Muscle layer of colon (tissue), 2 donors: ENCODE data around the gene KCTD15.

Source experiments
- H3K27ac ChIP-seq: one replicate; pipeline ENCODE4 v1.7.0; 2013; ENCODE audit warnings: low read depth, mild to moderate bottlenecking, low read length, moderate library complexity
- H3K27me3 ChIP-seq, 2 donors: one replicate each; pipeline ENCODE4 v1.7.0; 2013; ENCODE audit warnings: low read length in 2 of 2, mild to moderate bottlenecking in 2 of 2; ENCODE audit not compliant: insufficient read depth in 2 of 2, control insufficient read depth in 1 of 2
- H3K36me3 ChIP-seq: one replicate; pipeline ENCODE4 v1.7.0; 2013; ENCODE audit warnings: mild to moderate bottlenecking, low read length; ENCODE audit not compliant: insufficient read depth
- H3K4me1 ChIP-seq: one replicate; pipeline ENCODE4 v1.7.0; 2013; ENCODE audit warnings: mild to moderate bottlenecking, low read length; ENCODE audit not compliant: insufficient read depth
- H3K4me3 ChIP-seq, 2 donors: one replicate each; pipeline ENCODE4 v1.7.0; 2013; ENCODE audit warnings: low read length in 2 of 2, low read depth in 1 of 2, mild to moderate bottlenecking in 1 of 2, moderate library complexity in 1 of 2
- H3K9ac ChIP-seq: one replicate; pipeline ENCODE4 v1.7.0; 2013; ENCODE audit warnings: low read length
- H3K9me3 ChIP-seq: one replicate; pipeline ENCODE4 v1.7.0; 2013; ENCODE audit warnings: mild to moderate bottlenecking, low read length
- donor health status: abdominal sarcoma.
- donor health status: Adenocarcinoma of cecum.

KCTD15 gene

DNA sequence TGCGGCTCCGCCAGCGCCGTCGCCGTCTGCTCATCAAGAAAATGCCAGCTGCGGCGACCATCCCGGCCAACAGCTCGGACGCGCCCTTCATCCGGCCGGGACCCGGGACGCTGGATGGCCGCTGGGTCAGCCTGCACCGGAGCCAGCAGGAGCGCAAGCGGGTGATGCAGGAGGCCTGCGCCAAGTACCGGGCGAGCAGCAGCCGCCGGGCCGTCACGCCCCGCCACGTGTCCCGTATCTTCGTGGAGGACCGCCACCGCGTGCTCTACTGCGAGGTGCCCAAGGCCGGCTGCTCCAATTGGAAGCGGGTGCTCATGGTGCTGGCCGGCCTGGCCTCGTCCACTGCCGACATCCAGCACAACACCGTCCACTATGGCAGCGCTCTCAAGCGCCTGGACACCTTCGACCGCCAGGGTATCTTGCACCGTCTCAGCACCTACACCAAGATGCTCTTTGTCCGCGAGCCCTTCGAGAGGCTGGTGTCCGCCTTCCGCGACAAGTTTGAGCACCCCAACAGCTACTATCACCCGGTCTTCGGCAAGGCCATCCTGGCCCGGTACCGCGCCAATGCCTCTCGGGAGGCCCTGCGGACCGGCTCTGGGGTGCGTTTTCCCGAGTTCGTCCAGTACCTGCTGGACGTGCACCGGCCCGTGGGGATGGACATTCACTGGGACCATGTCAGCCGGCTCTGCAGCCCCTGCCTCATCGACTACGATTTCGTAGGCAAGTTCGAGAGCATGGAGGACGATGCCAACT lies 24.4 kb upstream of the KCTD15 start:
- Histone ChIP-seq H3K27ac (no peak overlapping the region), H3K4me3 (no peak overlapping the region), H3K9me3 (no peaks in the 10 kb centered on the region), H3K27me3 (peaks cover 0 to 10% of the 10 kb centered on the region in 2 donors), H3K9ac (no peak overlapping the region), H3K36me3 (no peaks in the 10 kb centered on the region), H3K4me1 (no peaks in the 10 kb centered on the region)

DNA sequence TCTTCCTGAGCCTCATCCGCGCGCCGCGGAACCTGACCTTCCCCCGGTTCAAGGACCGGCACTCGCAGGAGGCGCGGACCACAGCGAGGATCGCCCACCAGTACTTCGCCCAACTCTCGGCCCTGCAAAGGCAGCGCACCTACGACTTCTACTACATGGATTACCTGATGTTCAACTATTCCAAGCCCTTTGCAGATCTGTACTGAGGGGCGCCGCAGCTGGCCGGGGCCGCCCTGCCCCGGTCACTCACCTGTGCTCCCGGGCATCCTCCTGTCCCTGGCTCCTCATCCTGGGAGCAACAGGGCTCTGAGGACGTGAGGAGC lies 23.9 kb upstream of the KCTD15 start:
- Histone ChIP-seq H3K4me1 (no peaks in the 10 kb centered on the region), H3K4me3 (no peak overlapping the region), H3K9ac (no peak overlapping the region), H3K27me3 (peaks cover 0 to 10% of the 10 kb centered on the region in 2 donors), H3K36me3 (no peaks in the 10 kb centered on the region), H3K9me3 (no peaks in the 10 kb centered on the region), H3K27ac (no peak overlapping the region)

DNA sequence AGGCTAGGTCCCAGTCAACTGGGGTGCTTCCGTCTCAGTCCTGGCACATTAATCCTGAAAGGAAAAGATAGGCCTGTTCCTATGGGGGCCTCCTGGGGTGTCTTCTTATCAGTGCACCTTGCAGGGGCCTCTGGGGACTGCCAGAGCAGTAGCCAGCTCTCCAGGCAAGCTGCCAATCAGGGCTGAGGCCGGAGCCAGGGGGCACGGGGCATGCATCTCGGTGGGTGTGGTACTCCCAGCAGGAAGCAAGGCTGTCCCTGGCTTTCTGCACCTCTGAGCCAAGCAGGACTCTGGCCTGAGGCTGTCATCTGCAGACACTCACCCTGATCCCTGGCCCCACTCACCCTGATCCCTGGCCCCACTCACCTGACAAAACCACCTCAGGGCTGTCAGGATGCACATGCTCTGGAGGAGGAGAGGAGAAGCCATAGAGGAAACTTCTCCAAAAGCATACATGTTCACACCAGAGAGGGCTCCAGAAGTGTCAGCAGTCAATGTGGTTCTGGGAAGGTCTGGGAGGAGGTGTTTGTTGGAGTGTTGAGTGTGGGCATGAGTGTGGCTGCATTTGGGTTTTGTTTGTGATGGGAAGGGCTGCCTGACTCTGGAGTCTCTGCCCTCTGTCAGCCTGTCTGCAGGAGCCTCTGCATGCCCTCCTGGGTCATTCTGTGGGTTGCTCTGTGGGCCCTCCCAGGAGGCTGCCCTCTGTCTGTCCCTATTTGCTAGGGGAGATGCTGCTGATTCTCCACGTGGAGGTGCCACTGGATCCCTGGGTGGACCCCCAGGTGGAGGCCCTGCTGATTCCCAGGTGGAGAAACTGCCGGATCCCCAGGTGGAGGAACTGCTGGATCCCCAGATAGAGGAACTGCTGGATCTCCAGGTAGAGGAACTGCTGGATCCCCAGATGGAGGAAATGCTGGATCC lies 22.7 kb upstream of the KCTD15 start:
- H3K9ac ChIP-seq = no peak overlapping the region
- no peaks in the 10 kb centered on the region for H3K9me3 ChIP-seq
- H3K36me3 ChIP-seq = no peaks in the 10 kb centered on the region
- no peak overlapping the region for H3K4me3 ChIP-seq
- H3K4me1 ChIP-seq = peaks cover 5% of the 10 kb centered on the region
- H3K27ac ChIP-seq = no peak overlapping the region
- H3K27me3 ChIP-seq = peaks cover 8 to 20% of the 10 kb centered on the region in 2 donors

DNA sequence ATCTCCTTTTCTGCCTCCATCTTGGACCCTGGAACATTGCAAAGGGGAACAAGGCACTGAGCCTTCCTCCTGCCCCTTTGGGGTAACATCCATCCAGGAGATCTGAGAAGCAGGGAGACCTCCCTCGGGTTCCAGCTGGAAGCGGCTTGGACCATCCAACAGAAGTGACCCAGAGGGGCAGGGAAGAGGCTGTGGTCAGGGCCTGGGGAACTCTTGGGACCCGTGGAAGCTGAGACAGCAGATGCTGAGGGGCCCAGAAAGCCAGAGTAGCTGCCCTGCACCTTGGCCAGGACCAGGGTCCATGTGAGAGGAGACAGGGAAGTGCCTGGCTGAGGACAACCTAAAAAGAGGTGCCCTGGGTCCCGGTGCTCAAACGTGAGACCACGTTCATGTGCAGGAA lies 21.9 kb upstream of the KCTD15 start:
- Histone ChIP-seq H3K9ac (no peak overlapping the region), H3K36me3 (no peaks in the 10 kb centered on the region), H3K9me3 (no peaks in the 10 kb centered on the region), H3K27me3 (peaks cover 13 to 28% of the 10 kb centered on the region in 2 donors), H3K27ac (no peak overlapping the region), H3K4me3 (no peak overlapping the region), H3K4me1 (peaks cover 5% of the 10 kb centered on the region)

DNA sequence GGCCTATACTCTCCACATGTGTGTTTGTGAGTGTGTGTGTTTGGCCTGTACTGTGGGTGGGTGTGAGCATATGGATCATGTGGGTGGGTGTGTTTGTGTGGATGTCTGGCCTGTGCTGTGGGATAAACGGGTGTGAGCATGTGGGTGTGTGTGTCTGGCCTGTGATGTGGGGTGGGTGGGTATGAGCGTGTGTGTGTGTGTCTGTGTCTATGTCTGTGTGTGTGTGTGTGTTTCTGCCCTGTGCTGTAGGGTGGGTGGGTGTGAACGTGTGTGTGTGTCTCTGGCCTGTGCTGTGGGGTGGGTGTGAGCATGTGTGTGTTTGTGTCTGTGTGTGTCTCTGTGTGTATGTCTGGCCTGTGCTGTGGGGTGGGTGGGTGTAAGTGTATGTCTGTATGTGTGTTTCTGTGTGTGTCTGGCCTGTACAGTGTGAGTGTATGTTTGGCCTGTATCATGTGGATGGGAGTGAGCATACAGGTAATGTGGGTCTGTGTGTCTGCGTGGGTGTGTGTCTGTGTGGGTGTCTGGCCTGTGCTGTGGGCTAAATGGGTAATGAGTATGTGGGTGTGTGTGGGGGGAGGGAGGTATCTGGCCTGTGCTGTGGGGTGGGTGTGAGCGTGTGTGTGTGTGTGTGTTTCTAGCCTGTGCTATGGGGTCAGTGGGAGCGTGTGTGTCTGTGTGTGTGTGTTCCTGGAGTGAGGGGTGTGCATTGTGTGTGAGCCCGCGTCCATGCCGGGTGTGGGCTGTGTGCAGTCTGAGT lies 20.8 kb upstream of the KCTD15 start:
- H3K4me1 ChIP-seq = peaks cover 5% of the 10 kb centered on the region

DNA sequence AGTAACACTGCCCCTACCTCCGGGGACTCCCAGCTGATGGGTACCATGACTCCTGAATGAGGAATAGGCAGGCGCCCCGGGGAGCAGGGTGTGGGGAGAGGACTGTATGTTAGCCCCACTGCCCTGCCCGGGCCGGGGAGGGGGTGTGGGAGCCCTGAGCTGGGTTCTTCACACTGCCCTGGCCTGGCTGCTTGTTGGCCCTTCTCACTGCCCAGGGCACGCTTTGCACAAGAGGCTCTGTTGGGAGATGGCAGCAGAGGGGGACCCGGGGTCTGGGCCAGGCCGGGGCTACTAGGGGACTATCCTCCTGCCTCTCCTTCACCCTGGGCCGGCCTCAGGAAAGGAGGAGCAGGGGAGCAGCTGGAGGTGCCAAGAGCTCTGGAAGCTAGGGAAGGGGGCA lies 19.3 kb upstream of the KCTD15 start:
- Histone ChIP-seq H3K27ac (no peak overlapping the region), H3K27me3 (peaks cover 17 to 29% of the 10 kb centered on the region in 2 donors), H3K4me1 (peaks cover 5% of the 10 kb centered on the region), H3K36me3 (no peaks in the 10 kb centered on the region), H3K9me3 (no peaks in the 10 kb centered on the region), H3K4me3 (no peak overlapping the region), H3K9ac (no peak overlapping the region)

More for the DNA sequence above, 20.8 kb upstream of the KCTD15 start:
- Histone ChIP-seq H3K9me3 (no peaks in the 10 kb centered on the region), H3K27ac (no peak overlapping the region), H3K36me3 (no peaks in the 10 kb centered on the region), H3K27me3 (peaks cover 17 to 30% of the 10 kb centered on the region in 2 donors), H3K9ac (no peak overlapping the region), H3K4me3 (no peak overlapping the region)

DNA sequence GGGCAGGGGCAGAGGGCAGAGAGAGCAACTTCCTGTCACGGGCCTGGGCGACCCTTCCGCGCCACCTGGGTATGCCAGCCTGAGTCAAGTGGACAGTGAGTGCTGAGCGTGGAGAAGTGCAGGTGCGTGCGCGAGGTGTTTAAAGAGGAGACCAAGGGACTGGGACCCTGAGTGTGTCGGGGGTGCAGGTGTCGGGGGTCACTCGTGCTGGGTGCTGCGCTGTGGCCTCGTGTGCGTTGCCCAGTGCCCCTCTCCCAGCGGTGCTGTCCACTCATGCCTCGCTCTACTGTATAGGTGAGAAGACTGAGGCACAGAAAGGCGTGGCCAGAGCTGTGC lies 18.9 kb upstream of the KCTD15 start:
- no peak overlapping the region for H3K9ac ChIP-seq
- peaks cover 5% of the 10 kb centered on the region for H3K4me1 ChIP-seq
- peaks cover 17 to 29% of the 10 kb centered on the region in 2 donors for H3K27me3 ChIP-seq
- no peaks in the 10 kb centered on the region for H3K36me3 ChIP-seq
- no peaks in the 10 kb centered on the region for H3K9me3 ChIP-seq
- no peak overlapping the region for H3K4me3 ChIP-seq
- H3K27ac ChIP-seq = no peak overlapping the region

DNA sequence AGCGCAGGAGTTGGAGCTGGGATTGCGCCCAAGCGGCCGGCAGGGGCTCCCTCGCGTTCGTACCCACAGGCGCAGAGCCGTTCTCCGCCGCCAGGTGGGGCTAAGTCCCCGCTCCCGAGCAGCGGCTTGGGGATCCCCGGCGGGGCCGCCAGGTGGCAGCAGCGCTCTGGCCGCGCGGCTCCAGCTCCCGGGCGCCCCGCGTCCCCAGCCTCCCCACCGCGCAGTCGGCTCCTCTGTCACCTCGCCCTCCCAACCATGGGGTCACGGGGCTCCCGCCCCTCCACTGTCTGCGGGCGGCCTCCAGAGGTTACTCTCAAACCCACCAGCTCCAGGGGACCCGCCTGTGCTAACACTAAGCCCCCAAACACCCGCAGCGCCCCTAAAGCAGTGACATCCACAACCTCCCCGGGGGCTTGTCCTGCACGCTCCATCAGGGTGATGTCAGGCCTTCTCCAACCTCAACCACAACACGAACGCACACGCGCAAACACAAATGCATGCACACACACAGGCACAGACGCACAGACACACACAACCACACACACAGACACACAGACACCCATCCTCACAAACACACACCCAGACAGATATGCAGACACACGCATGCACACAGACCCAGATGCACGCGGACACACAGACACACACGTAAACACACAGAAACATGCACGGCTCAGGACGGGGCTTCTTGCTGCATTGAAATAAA lies 18.4 kb upstream of the KCTD15 start:
- Histone ChIP-seq H3K27me3 (peaks cover 17 to 29% of the 10 kb centered on the region in 2 donors), H3K27ac (no peak overlapping the region), H3K9me3 (no peaks in the 10 kb centered on the region), H3K4me1 (peaks cover 5% of the 10 kb centered on the region), H3K36me3 (no peaks in the 10 kb centered on the region), H3K9ac (no peak overlapping the region), H3K4me3 (peak overlapping the region in 1 of 2 donors; percentile 8)

DNA sequence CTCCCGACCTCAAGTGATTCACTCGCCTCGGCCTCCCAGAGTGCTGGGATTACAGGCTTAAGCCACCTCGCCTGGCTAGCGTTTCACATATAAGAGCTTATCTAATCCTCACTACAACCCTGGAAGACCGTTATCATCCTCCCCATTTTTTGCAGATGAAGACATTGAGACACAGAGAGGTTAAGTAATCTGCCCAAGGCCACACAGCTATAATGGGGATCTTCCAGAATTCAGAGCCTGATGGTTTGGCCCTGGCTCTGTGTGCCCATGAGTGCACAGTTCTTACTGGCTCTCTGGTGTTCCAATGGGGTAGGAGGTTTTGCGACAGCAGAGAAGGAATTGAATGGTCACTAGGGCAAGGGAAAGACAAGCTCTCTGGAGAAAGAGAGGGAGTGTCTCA lies 16.8 kb upstream of the KCTD15 start:
- H3K9ac ChIP-seq = no peak overlapping the region
- no peaks in the 10 kb centered on the region for H3K36me3 ChIP-seq
- peaks cover 5% of the 10 kb centered on the region for H3K4me1 ChIP-seq
- peaks cover 17 to 29% of the 10 kb centered on the region in 2 donors for H3K27me3 ChIP-seq
- no peak overlapping the region for H3K27ac ChIP-seq
- H3K9me3 ChIP-seq = no peaks in the 10 kb centered on the region
- H3K4me3 ChIP-seq = no peak overlapping the region

DNA sequence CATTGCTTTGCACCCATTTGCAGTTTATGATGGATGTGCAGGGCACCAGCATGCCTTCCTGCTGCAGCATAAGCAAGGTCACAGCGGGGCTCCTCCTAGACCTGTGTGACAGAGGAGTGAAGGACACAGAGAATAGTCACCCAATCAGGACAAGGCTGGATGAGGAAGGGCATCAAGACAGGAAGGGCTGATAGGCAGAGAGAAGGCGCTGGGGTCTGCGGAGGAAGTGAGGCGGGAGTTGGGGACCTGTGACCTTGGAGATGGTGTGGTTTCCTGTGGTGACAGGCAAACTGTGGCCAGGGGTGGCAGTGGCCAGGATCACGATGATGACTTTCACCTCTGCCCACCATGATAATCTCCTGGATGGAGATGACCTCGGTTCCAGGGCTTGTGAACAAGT lies 16.4 kb upstream of the KCTD15 start:
- no peak overlapping the region for H3K27ac ChIP-seq
- no peaks in the 10 kb centered on the region for H3K36me3 ChIP-seq
- H3K4me3 ChIP-seq = no peak overlapping the region
- H3K9ac ChIP-seq = no peak overlapping the region
- peaks cover 5% of the 10 kb centered on the region for H3K4me1 ChIP-seq
- no peaks in the 10 kb centered on the region for H3K9me3 ChIP-seq
- H3K27me3 ChIP-seq = peaks cover 17 to 29% of the 10 kb centered on the region in 2 donors

DNA sequence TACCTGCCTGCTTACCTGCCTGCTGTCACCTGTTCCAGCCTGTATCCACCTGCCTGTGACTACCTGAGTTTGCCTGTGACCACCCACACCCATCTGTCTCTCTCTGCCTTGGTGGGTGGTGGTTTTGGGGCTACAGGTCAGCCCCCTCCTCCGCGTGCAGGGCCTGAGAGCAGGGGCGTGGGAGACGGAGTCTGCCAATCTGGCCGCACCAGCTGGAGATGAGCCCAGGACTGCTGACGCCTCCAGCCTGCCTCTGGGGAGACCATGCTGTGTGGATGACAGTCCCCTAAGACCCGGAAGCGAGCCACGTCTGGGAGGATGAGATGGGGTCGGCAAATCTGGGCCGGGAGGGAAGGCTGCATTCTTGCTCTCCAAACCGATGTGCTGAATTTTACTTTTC lies 15.9 kb upstream of the KCTD15 start:
- peaks cover 17 to 29% of the 10 kb centered on the region in 2 donors for H3K27me3 ChIP-seq
- H3K36me3 ChIP-seq = no peaks in the 10 kb centered on the region
- no peak overlapping the region for H3K4me3 ChIP-seq
- peaks cover 5% of the 10 kb centered on the region for H3K4me1 ChIP-seq
- H3K27ac ChIP-seq = no peak overlapping the region
- H3K9me3 ChIP-seq = no peaks in the 10 kb centered on the region
- no peak overlapping the region for H3K9ac ChIP-seq
